Adrenal gland (tissue), 5 donors: Measurements from ENCODE around the gene ALG9.

ENCODE experiments used
- POLR2A ChIP-seq, 2 donors: fragments of 450-650 bp; IDR thresholded peaks; one replicate each; pipeline ENCODE4 v1.6.1; 2017; ENCODE audit warnings: antibody characterized with exemption in 2 of 2, mild to moderate bottlenecking in 2 of 2, moderate library complexity in 1 of 2
- TF ChIP-seq, protein P1 (sequence below), 6 experiments: fragments of 450-650 bp in 4 of 6; fragments of 200-600 bp in 2 of 6; sonication (generic) in 1 of 6; IDR thresholded peaks; 1 replicate in 5 of 6; 2 replicates in 1 of 6; pipeline versions ENCODE4 v1.5.1 to v1.8.0; 2016 to 2021; ENCODE audit warnings: antibody characterized with exemption in 6 of 6, mild to moderate bottlenecking in 2 of 6, moderate library complexity in 1 of 6
- donor health status: DM: no; HTN: no; CAD: no.

DNA sequence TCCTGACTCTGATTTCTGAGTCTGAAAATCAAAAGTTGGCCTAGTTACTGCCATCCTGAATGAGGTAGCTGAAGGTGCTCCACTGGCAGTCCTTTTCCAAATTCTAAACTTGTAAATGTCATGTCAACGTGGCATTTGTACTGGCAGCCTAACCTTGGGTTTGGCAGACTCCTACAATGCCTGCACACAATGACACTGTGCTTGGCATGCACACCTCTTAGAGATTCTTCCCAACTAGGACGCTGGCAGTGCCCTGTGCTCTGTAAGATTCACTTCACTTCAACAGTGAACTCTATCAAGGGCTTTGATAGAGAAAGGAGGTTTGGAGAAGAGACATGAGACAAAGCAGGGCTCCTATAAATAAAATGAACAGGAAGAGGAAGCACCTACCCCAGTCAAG lies 83.3 kb downstream of the ALG9 start:
- TF ChIP-seq, protein P1, sequence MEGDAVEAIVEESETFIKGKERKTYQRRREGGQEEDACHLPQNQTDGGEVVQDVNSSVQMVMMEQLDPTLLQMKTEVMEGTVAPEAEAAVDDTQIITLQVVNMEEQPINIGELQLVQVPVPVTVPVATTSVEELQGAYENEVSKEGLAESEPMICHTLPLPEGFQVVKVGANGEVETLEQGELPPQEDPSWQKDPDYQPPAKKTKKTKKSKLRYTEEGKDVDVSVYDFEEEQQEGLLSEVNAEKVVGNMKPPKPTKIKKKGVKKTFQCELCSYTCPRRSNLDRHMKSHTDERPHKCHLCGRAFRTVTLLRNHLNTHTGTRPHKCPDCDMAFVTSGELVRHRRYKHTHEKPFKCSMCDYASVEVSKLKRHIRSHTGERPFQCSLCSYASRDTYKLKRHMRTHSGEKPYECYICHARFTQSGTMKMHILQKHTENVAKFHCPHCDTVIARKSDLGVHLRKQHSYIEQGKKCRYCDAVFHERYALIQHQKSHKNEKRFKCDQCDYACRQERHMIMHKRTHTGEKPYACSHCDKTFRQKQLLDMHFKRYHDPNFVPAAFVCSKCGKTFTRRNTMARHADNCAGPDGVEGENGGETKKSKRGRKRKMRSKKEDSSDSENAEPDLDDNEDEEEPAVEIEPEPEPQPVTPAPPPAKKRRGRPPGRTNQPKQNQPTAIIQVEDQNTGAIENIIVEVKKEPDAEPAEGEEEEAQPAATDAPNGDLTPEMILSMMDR (IDR thresholded peaks at IDR 0.05), result no peak
- no peak for TF ChIP-seq POLR2A (IDR thresholded peaks at IDR 0.05)
